ENCODE results near the gene DIAPH2. TPM values are rescaled to one million over a fixed set of nuclear protein-coding genes. Genes with fewer than 3 reads are reported as not detected.

The DIAPH2 gene
- total and polyA plus RNA-seq, 2 experiments from 2014 or later, result 16.2 to 56.6 TPM

DNA sequence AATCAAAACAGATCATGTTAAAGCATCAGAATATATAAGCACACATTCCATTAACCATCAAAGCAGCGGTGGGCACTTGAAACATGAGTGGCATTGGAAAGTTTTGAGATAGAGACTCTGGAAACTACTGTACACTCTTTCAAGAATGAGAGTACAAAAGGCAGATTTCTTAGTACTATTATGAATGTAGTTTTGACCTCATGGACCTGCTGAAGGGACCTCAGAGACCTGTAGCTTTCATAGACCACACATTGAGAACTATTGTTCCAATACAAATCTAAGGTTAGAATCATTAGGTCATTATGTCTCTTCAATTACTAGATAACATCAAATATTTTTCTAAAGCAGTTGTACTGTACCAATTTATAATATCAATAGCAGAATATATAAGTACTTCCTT lies 482.7 kb downstream of the DIAPH2 start:
- no peaks in the 10 kb centered on the region for H4K20me1 ChIP-seq (replicated peaks; ENCODE audit: insufficient read depth)
- no peak for ATAC-seq
- no peak overlapping the region for H3K4me3 ChIP-seq
- Mint-ChIP-seq H3K36me3 (ENCODE audit: low read depth) (no peaks in the 10 kb centered on the region), H3K27me3 (ENCODE audit: insufficient read depth, low read depth, poor library complexity) (peaks cover 2% of the 10 kb centered on the region), H3K27ac (no peak overlapping the region), H3K4me3 (no peak overlapping the region), H3K4me1 (peaks cover 7% of the 10 kb centered on the region), H3K9me3 (no peaks in the 10 kb centered on the region)
- H3K79me2 ChIP-seq (replicated peaks; ENCODE audit: insufficient read depth), result no peaks in the 10 kb centered on the region
- no peaks in the 10 kb centered on the region for H3K27me3 ChIP-seq (ENCODE audit: insufficient read depth)
- DNase-seq (ENCODE audit: low spot score), result no peak
- no peaks in the 10 kb centered on the region for H3F3A ChIP-seq (replicated peaks; ENCODE audit: low read depth)
- no peak overlapping the region for H2AFZ ChIP-seq
- TF ChIP-seq ZNF114 (CRISPR knock-in tag; IDR thresholded peaks at IDR 0.05), result no peak
- TF ChIP-seq, protein P1, sequence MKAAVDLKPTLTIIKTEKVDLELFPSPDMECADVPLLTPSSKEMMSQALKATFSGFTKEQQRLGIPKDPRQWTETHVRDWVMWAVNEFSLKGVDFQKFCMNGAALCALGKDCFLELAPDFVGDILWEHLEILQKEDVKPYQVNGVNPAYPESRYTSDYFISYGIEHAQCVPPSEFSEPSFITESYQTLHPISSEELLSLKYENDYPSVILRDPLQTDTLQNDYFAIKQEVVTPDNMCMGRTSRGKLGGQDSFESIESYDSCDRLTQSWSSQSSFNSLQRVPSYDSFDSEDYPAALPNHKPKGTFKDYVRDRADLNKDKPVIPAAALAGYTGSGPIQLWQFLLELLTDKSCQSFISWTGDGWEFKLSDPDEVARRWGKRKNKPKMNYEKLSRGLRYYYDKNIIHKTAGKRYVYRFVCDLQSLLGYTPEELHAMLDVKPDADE (IDR thresholded peaks at IDR 0.05), result no peak
- TF ChIP-seq STAT1 (IDR thresholded peaks at IDR 0.05; ENCODE audit: unreplicated experiment), result no peak
- TF ChIP-seq, protein P2, sequence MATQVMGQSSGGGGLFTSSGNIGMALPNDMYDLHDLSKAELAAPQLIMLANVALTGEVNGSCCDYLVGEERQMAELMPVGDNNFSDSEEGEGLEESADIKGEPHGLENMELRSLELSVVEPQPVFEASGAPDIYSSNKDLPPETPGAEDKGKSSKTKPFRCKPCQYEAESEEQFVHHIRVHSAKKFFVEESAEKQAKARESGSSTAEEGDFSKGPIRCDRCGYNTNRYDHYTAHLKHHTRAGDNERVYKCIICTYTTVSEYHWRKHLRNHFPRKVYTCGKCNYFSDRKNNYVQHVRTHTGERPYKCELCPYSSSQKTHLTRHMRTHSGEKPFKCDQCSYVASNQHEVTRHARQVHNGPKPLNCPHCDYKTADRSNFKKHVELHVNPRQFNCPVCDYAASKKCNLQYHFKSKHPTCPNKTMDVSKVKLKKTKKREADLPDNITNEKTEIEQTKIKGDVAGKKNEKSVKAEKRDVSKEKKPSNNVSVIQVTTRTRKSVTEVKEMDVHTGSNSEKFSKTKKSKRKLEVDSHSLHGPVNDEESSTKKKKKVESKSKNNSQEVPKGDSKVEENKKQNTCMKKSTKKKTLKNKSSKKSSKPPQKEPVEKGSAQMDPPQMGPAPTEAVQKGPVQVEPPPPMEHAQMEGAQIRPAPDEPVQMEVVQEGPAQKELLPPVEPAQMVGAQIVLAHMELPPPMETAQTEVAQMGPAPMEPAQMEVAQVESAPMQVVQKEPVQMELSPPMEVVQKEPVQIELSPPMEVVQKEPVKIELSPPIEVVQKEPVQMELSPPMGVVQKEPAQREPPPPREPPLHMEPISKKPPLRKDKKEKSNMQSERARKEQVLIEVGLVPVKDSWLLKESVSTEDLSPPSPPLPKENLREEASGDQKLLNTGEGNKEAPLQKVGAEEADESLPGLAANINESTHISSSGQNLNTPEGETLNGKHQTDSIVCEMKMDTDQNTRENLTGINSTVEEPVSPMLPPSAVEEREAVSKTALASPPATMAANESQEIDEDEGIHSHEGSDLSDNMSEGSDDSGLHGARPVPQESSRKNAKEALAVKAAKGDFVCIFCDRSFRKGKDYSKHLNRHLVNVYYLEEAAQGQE (IDR thresholded peaks at IDR 0.05; ENCODE audit: unreplicated experiment), result no peak
- peaks cover 10% of the 10 kb centered on the region for H3K4me1 ChIP-seq (ENCODE audit: insufficient read depth)
- H3K36me3 ChIP-seq (ENCODE audit: insufficient read depth), result no peaks in the 10 kb centered on the region
- H3K4me2 ChIP-seq, result peak overlapping the region; percentile 62; the same call in 1 of the 2 replicates
- no peaks in the 10 kb centered on the region for H3K9me2 ChIP-seq (ENCODE audit: insufficient read depth)
- no peak overlapping the region for H3K27ac ChIP-seq (ENCODE audit: low read depth)

DNA sequence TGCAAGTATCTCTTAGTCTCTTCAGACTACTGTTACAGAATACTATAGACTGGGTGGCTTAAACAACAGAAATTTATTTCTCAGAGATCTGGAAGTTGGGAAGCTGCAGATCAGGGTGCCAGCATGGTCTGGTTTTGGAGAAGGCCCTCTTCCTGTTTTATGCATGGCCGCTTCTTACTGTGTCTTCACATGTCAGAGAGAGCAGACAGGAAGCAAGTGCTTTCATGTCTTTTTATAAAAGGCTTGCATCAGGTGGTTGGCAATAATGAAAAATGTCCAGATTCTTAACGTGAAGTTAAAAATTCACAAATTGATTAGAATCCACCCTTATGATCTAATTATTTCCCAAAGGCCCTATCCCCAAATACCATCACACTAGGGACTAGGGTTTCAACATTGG lies 484.0 kb downstream of the DIAPH2 start:
- no peaks in the 10 kb centered on the region for H3K9me2 ChIP-seq (ENCODE audit: insufficient read depth)

More for the DNA sequence above, 484.0 kb downstream of the DIAPH2 start:
- Mint-ChIP-seq H3K4me1 (peaks cover 5% of the 10 kb centered on the region), H3K27ac (no peak overlapping the region), H3K36me3 (ENCODE audit: low read depth) (no peaks in the 10 kb centered on the region), H3K9me3 (no peaks in the 10 kb centered on the region), H3K27me3 (ENCODE audit: insufficient read depth, low read depth, poor library complexity) (peaks cover 2% of the 10 kb centered on the region), H3K4me3 (no peak overlapping the region)
- no peak overlapping the region for H3K27ac ChIP-seq (ENCODE audit: low read depth)
- H3F3A ChIP-seq (replicated peaks; ENCODE audit: low read depth), result no peaks in the 10 kb centered on the region
- no peak for DNase-seq (ENCODE audit: low spot score)
- H3K4me3 ChIP-seq, result no peak overlapping the region
- no peaks in the 10 kb centered on the region for H3K36me3 ChIP-seq (ENCODE audit: insufficient read depth)
- peaks cover 10% of the 10 kb centered on the region for H3K4me1 ChIP-seq (ENCODE audit: insufficient read depth)
- no peak for ATAC-seq
- TF ChIP-seq, protein P3, sequence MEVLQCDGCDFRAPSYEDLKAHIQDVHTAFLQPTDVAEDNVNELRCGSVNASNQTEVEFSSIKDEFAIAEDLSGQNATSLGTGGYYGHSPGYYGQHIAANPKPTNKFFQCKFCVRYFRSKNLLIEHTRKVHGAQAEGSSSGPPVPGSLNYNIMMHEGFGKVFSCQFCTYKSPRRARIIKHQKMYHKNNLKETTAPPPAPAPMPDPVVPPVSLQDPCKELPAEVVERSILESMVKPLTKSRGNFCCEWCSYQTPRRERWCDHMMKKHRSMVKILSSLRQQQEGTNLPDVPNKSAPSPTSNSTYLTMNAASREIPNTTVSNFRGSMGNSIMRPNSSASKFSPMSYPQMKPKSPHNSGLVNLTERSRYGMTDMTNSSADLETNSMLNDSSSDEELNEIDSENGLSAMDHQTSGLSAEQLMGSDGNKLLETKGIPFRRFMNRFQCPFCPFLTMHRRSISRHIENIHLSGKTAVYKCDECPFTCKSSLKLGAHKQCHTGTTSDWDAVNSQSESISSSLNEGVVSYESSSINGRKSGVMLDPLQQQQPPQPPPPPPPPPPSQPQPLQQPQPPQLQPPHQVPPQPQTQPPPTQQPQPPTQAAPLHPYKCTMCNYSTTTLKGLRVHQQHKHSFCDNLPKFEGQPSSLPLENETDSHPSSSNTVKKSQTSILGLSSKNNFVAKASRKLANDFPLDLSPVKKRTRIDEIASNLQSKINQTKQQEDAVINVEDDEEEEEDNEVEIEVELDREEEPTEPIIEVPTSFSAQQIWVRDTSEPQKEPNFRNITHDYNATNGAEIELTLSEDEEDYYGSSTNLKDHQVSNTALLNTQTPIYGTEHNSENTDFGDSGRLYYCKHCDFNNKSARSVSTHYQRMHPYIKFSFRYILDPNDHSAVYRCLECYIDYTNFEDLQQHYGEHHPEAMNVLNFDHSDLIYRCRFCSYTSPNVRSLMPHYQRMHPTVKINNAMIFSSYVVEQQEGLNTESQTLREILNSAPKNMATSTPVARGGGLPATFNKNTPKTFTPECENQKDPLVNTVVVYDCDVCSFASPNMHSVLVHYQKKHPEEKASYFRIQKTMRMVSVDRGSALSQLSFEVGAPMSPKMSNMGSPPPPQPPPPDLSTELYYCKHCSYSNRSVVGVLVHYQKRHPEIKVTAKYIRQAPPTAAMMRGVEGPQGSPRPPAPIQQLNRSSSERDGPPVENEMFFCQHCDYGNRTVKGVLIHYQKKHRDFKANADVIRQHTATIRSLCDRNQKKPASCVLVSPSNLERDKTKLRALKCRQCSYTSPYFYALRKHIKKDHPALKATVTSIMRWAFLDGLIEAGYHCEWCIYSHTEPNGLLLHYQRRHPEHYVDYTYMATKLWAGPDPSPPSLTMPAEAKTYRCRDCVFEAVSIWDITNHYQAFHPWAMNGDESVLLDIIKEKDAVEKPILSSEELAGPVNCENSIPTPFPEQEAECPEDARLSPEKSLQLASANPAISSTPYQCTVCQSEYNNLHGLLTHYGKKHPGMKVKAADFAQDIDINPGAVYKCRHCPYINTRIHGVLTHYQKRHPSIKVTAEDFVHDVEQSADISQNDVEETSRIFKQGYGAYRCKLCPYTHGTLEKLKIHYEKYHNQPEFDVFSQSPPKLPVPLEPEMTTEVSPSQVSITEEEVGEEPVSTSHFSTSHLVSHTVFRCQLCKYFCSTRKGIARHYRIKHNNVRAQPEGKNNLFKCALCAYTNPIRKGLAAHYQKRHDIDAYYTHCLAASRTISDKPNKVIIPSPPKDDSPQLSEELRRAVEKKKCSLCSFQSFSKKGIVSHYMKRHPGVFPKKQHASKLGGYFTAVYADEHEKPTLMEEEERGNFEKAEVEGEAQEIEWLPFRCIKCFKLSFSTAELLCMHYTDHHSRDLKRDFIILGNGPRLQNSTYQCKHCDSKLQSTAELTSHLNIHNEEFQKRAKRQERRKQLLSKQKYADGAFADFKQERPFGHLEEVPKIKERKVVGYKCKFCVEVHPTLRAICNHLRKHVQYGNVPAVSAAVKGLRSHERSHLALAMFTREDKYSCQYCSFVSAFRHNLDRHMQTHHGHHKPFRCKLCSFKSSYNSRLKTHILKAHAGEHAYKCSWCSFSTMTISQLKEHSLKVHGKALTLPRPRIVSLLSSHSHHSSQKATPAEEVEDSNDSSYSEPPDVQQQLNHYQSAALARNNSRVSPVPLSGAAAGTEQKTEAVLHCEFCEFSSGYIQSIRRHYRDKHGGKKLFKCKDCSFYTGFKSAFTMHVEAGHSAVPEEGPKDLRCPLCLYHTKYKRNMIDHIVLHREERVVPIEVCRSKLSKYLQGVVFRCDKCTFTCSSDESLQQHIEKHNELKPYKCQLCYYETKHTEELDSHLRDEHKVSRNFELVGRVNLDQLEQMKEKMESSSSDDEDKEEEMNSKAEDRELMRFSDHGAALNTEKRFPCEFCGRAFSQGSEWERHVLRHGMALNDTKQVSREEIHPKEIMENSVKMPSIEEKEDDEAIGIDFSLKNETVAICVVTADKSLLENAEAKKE (CRISPR knock-in tag; IDR thresholded peaks at IDR 0.05), result no peak
- TF ChIP-seq CREB1 (CRISPR knock-in tag; IDR thresholded peaks at IDR 0.05; ENCODE audit: low read depth) (no peak), EZH2phosphoT487 (IDR thresholded peaks at IDR 0.05; ENCODE audit: unreplicated experiment) (no peak), ZNF114 (CRISPR knock-in tag; IDR thresholded peaks at IDR 0.05) (no peak)
- TF ChIP-seq, protein P4, sequence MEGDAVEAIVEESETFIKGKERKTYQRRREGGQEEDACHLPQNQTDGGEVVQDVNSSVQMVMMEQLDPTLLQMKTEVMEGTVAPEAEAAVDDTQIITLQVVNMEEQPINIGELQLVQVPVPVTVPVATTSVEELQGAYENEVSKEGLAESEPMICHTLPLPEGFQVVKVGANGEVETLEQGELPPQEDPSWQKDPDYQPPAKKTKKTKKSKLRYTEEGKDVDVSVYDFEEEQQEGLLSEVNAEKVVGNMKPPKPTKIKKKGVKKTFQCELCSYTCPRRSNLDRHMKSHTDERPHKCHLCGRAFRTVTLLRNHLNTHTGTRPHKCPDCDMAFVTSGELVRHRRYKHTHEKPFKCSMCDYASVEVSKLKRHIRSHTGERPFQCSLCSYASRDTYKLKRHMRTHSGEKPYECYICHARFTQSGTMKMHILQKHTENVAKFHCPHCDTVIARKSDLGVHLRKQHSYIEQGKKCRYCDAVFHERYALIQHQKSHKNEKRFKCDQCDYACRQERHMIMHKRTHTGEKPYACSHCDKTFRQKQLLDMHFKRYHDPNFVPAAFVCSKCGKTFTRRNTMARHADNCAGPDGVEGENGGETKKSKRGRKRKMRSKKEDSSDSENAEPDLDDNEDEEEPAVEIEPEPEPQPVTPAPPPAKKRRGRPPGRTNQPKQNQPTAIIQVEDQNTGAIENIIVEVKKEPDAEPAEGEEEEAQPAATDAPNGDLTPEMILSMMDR (conservative IDR thresholded peaks at IDR 0.05; ENCODE audit: low read depth in 2 of 2), result no peak
- H3K27me3 ChIP-seq (ENCODE audit: insufficient read depth), result no peaks in the 10 kb centered on the region
- no peaks in the 10 kb centered on the region for H4K20me1 ChIP-seq (replicated peaks; ENCODE audit: insufficient read depth)
- no peak overlapping the region for H3K4me2 ChIP-seq
- no peaks in the 10 kb centered on the region for H3K79me2 ChIP-seq (replicated peaks; ENCODE audit: insufficient read depth)
- no peak overlapping the region for H2AFZ ChIP-seq

Data from GM23338 (cell line).